GM12864 (cell line): Measurements from ENCODE around the gene PRKACA.

Experiments used
- DNase-seq: peaks from one replicate; pipeline ENCODE4 v3.0.0-alpha.2; 2011; ENCODE audit warnings: low read depth
- H3K4me3 ChIP-seq: 2 replicates; pipeline ENCODE4 v1.5.1; 2011; ENCODE audit warnings: mild to moderate bottlenecking, low read depth, low read length, control low read depth
- TF ChIP-seq, protein P1 (sequence below): IDR thresholded peaks from 2 replicates; pipeline ENCODE4 v1.5.1; 2011; ENCODE audit warnings: low read depth, mild to moderate bottlenecking, moderate library complexity, low read length, control low read depth, inconsistent platforms; ENCODE audit errors: missing control alignments

PRKACA gene

DNA sequence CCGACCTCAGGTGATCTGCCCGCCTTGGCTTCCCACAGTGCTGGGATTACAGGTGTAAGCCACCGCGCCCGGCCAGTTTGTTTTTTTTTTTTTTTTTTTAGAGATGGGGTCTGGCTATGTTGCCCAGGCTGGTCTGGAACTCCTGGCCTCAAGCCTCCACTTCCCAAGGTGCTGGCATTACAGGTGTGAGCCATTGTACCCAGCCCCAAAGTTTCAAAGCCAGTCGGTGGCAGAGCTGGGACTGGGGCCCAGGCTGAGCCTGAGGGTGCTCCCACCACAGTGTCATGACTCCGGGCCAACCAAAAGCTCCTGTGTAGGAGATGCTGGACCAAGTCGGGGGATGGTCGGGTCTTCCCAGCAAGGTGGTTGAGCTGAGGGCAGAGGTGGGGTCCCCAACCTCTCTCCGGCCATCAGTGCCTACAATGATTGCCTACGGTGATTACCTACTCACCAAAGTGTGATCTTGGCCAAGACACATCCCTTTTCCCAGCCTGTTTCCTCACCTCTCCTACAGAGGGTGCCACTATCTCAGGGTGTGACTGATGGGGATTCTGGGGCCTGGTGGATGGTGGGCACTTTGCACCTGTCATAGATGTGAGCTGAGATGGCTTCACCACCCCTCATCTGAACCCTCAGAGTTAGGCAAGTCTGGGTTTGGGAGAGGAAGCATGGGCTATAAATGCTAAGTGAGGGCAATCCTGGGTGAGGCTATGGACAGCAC, 21.1 kb downstream of the PRKACA start:
- DNase-seq = no peak
- TF ChIP-seq, protein P1, sequence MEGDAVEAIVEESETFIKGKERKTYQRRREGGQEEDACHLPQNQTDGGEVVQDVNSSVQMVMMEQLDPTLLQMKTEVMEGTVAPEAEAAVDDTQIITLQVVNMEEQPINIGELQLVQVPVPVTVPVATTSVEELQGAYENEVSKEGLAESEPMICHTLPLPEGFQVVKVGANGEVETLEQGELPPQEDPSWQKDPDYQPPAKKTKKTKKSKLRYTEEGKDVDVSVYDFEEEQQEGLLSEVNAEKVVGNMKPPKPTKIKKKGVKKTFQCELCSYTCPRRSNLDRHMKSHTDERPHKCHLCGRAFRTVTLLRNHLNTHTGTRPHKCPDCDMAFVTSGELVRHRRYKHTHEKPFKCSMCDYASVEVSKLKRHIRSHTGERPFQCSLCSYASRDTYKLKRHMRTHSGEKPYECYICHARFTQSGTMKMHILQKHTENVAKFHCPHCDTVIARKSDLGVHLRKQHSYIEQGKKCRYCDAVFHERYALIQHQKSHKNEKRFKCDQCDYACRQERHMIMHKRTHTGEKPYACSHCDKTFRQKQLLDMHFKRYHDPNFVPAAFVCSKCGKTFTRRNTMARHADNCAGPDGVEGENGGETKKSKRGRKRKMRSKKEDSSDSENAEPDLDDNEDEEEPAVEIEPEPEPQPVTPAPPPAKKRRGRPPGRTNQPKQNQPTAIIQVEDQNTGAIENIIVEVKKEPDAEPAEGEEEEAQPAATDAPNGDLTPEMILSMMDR = no peak
- H3K4me3 ChIP-seq = no peak overlapping the region

DNA sequence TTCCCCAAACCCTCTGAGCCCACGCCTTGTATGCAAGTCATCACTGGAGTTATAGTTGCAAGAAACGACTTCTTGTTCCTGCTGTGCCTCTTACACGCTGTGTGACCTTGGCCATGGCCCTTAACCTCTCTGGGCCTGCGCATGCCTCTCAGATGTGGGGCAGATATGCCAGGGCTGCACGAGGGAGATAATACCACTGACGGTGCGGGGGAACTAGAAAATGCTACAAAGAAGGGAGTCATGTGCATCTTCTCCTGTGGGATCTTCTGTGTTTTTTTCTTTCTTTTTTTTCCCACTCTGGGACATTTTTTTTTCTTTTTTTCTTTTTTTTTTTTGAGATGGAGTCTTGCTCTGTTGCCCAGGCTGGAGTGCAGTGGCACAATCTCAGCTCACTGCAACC, 22.7 kb downstream of the PRKACA start:
- DNase-seq = no peak
- no peak overlapping the region for H3K4me3 ChIP-seq
- TF ChIP-seq, protein P1 = no peak

- TF ChIP-seq, protein P1 = no peak
- DNase-seq = no peak
These were observed 24.3 kb downstream of the PRKACA start for GRCh38 chr19:14093117-14093823.

GRCh38 chr19:14091813-14092462, 25.6 kb downstream of the PRKACA start:
- DNase-seq = no peak
- TF ChIP-seq, protein P1 = no peak
- peak overlapping the region; percentile 94 for H3K4me3 ChIP-seq

More at GRCh38 chr19:14093117-14093823, 24.3 kb downstream of the PRKACA start:
- no peak overlapping the region for H3K4me3 ChIP-seq

- peak overlapping the region; percentile 94 for H3K4me3 ChIP-seq
- TF ChIP-seq, protein P1 = peak; percentile 18
- no peak for DNase-seq
These were observed 26.3 kb downstream of the PRKACA start for GRCh38 chr19:14091081-14091812.

- no peak for DNase-seq
- peak within 1 kb of the TSS; percentile 94 for H3K4me3 ChIP-seq
- TF ChIP-seq, protein P1 = no peak
These were observed 27.0 kb downstream of the PRKACA start, which contains the start of gene SAMD1 for GRCh38 chr19:14090509-14091080. SAMD1 (minus strand) TSS chr19:14090751.
